ENCODE measurements around the gene ZNF598.

The ZNF598 gene

GRCh38 chr16:1998360-1998835 is 11.2 kb downstream of the ZNF598 start:
- POLR2A ChIA-PET = interaction anchor here (1.4 to 1.7 kb wide), 2 partner anchors 10 to 34 kb away, joined by 3 to 6 read pairs; partner anchors contain the start of gene RPS2
- CTCF ChIA-PET = no interaction called here
- no peak for DNase-seq (ENCODE audit: extremely low spot score)
- no peak for TF ChIP-seq NFRKB (IDR thresholded peaks at IDR 0.05)
- no peak for TF ChIP-seq TARDBP (IDR thresholded peaks at IDR 0.05)
- TF ChIP-seq SP1 (IDR thresholded peaks at IDR 0.05) = no peak
- TF ChIP-seq CTBP1 (IDR thresholded peaks at IDR 0.05; ENCODE audit: borderline replicate concordance) = no peak
- TF ChIP-seq LEF1 (IDR thresholded peaks at IDR 0.05; ENCODE audit: borderline replicate concordance) = no peak
- no peak for TF ChIP-seq SUZ12 (IDR thresholded peaks at IDR 0.05)
- TF ChIP-seq BHLHE40 (IDR thresholded peaks at IDR 0.05; ENCODE audit: borderline replicate concordance) = no peak
- no peak for TF ChIP-seq PKNOX1 (IDR thresholded peaks at IDR 0.05)

- ChIA-PET CTCF (interaction anchor here (0.8 kb wide), 1 partner anchor 19 kb away, joined by 4 read pairs; no protein-coding TSS in a partner anchor), POLR2A (interaction anchor here (0.8 to 2.5 kb wide), 3 partner anchors 9 to 33 kb away, joined by 3 to 8 read pairs (median 3); partner anchors contain the start of gene RPS2)
- TF ChIP-seq NFRKB (IDR thresholded peaks at IDR 0.05) (no peak), LEF1 (IDR thresholded peaks at IDR 0.05; ENCODE audit: borderline replicate concordance) (no peak), ELF4 (IDR thresholded peaks at IDR 0.05) (no peak), TARDBP (IDR thresholded peaks at IDR 0.05) (no peak), BHLHE40 (IDR thresholded peaks at IDR 0.05; ENCODE audit: borderline replicate concordance) (no peak), PKNOX1 (IDR thresholded peaks at IDR 0.05) (no peak), CTBP1 (IDR thresholded peaks at IDR 0.05; ENCODE audit: borderline replicate concordance) (no peak), ARNT (IDR thresholded peaks at IDR 0.05) (no peak), L3MBTL2 (conservative IDR thresholded peaks at IDR 0.05) (no peak), HDGF (IDR thresholded peaks at IDR 0.05; ENCODE audit: borderline replicate concordance) (no peak)
- no peak for DNase-seq (ENCODE audit: extremely low spot score)
Measured at GRCh38 chr16:1997494-1998359, 11.9 kb downstream of the ZNF598 start.

GRCh38 chr16:1993731-1994131 is 15.9 kb downstream of the ZNF598 start:
- ChIA-PET POLR2A (interaction anchor here (1.0 kb wide), 2 partner anchors 8 to 10 kb away, joined by 3 read pairs; no protein-coding TSS in a partner anchor), CTCF (interaction anchor here (0.6 to 3.6 kb wide), 4 partner anchors 10 to 128 kb away, joined by 3 to 13 read pairs (median 5); no protein-coding TSS in a partner anchor)
- TF ChIP-seq CTBP1 (IDR thresholded peaks at IDR 0.05; ENCODE audit: borderline replicate concordance) (no peak), BHLHE40 (IDR thresholded peaks at IDR 0.05; ENCODE audit: borderline replicate concordance) (no peak), SUZ12 (IDR thresholded peaks at IDR 0.05) (no peak), NFRKB (IDR thresholded peaks at IDR 0.05) (no peak), ARNT (IDR thresholded peaks at IDR 0.05) (no peak), FOXM1 (IDR thresholded peaks at IDR 0.05; ENCODE audit: borderline replicate concordance) (no peak), L3MBTL2 (conservative IDR thresholded peaks at IDR 0.05) (no peak), FOXA1 (IDR thresholded peaks at IDR 0.05) (no peak), LEF1 (IDR thresholded peaks at IDR 0.05; ENCODE audit: borderline replicate concordance) (no peak), ZNF384 (IDR thresholded peaks at IDR 0.05) (no peak), HDGF (IDR thresholded peaks at IDR 0.05; ENCODE audit: borderline replicate concordance) (no peak), FOXK2 (IDR thresholded peaks at IDR 0.05) (no peak), SP1 (IDR thresholded peaks at IDR 0.05) (no peak)
- DNase-seq (ENCODE audit: extremely low spot score) = no peak

- POLR2A ChIA-PET = interaction anchor here (1.5 to 3.3 kb wide), 2 partner anchors 15 to 28 kb away, joined by 6 to 15 read pairs; partner anchors contain the start of gene RPS2
- no peak for TF ChIP-seq CTBP1 (IDR thresholded peaks at IDR 0.05; ENCODE audit: borderline replicate concordance)
- CTCF ChIA-PET = interaction anchor here (0.9 to 3.6 kb wide), 2 partner anchors 11 to 24 kb away, joined by 3 to 13 read pairs; no protein-coding TSS in a partner anchor
- no peak for DNase-seq (ENCODE audit: extremely low spot score)
Measured at GRCh38 chr16:1992704-1993317, 16.8 kb downstream of the ZNF598 start.

- TF ChIP-seq ELF4 (IDR thresholded peaks at IDR 0.05) (no peak), LEF1 (IDR thresholded peaks at IDR 0.05; ENCODE audit: borderline replicate concordance) (no peak; the same call in 1 of the 2 replicates), L3MBTL2 (conservative IDR thresholded peaks at IDR 0.05) (peak; percentile 66), TARDBP (IDR thresholded peaks at IDR 0.05) (no peak)
Measured at GRCh38 chr16:1991948-1992703, 17.5 kb downstream of the ZNF598 start.

GRCh38 chr16:1991588-1991947 is 18.1 kb downstream of the ZNF598 start:
- POLR2A ChIA-PET = interaction anchor here (0.6 to 3.3 kb wide), 2 partner anchors 16 to 27 kb away, joined by 3 to 15 read pairs; partner anchors contain the start of gene RPS2
- CTCF ChIA-PET = no interaction called here
- TF ChIP-seq ARNT (IDR thresholded peaks at IDR 0.05) = no peak
- no peak for TF ChIP-seq ZNF384 (IDR thresholded peaks at IDR 0.05)
- no peak for TF ChIP-seq NFRKB (IDR thresholded peaks at IDR 0.05)
- TF ChIP-seq BHLHE40 (IDR thresholded peaks at IDR 0.05; ENCODE audit: borderline replicate concordance) = no peak
- TF ChIP-seq SUZ12 (IDR thresholded peaks at IDR 0.05) = no peak
- TF ChIP-seq FOXK2 (IDR thresholded peaks at IDR 0.05) = no peak
- TF ChIP-seq SP1 (IDR thresholded peaks at IDR 0.05) = no peak
- no peak for TF ChIP-seq FOXM1 (IDR thresholded peaks at IDR 0.05; ENCODE audit: borderline replicate concordance)
- no peak for TF ChIP-seq CTBP1 (IDR thresholded peaks at IDR 0.05; ENCODE audit: borderline replicate concordance)
- TF ChIP-seq PKNOX1 (IDR thresholded peaks at IDR 0.05) = no peak
- no peak for TF ChIP-seq HDGF (IDR thresholded peaks at IDR 0.05; ENCODE audit: borderline replicate concordance)
- no peak for TF ChIP-seq LEF1 (IDR thresholded peaks at IDR 0.05; ENCODE audit: borderline replicate concordance)
- TF ChIP-seq ELF4 (IDR thresholded peaks at IDR 0.05) = no peak
- TF ChIP-seq L3MBTL2 (conservative IDR thresholded peaks at IDR 0.05) = no peak
- no peak for DNase-seq (ENCODE audit: extremely low spot score)

More at GRCh38 chr16:1991948-1992703, 17.5 kb downstream of the ZNF598 start:
- peak; percentile 98 for DNase-seq (ENCODE audit: extremely low spot score)
- ChIA-PET CTCF (interaction anchor here (0.9 kb wide), 1 partner anchor 24 kb away, joined by 3 read pairs; no protein-coding TSS in a partner anchor), POLR2A (interaction anchor here (1.5 to 3.3 kb wide), 2 partner anchors 16 to 27 kb away, joined by 6 to 15 read pairs; partner anchors contain the start of gene RPS2)
